WI38 (cell line): ENCODE data around the gene MIGA2.

Experiments
- H3K4me3 ChIP-seq: 2 replicates; pipeline ENCODE4 v1.5.1; 2011; ENCODE audit warnings: low read depth, mild to moderate bottlenecking, control low read depth, low read length
- CTCF ChIP-seq: IDR thresholded peaks from 2 replicates; pipeline ENCODE4 v1.5.1; 2012; ENCODE audit warnings: low read depth, mild to moderate bottlenecking, control low read depth, low read length

The MIGA2 gene

GRCh38 chr9:129105857-129106694, 69.7 kb downstream of the MIGA2 start:
- TF ChIP-seq CTCF, result no peak
- H3K4me3 ChIP-seq, result no peak overlapping the region

GRCh38 chr9:129107651-129108050, 71.2 kb downstream of the MIGA2 start:
- H3K4me3 ChIP-seq, result no peak overlapping the region
- no peak for TF ChIP-seq CTCF

- no peak overlapping the region for H3K4me3 ChIP-seq
- TF ChIP-seq CTCF, result no peak
Observed at GRCh38 chr9:129108083-129108804, 71.8 kb downstream of the MIGA2 start.

GRCh38 chr9:129108805-129109536, 72.5 kb downstream of the MIGA2 start:
- no peak overlapping the region; the same call in 1 of the 2 replicates for H3K4me3 ChIP-seq
- no peak for TF ChIP-seq CTCF

GRCh38 chr9:129109537-129109903, 73.1 kb downstream of the MIGA2 start:
- peak overlapping the region; percentile 88 for H3K4me3 ChIP-seq
- TF ChIP-seq CTCF, result no peak

GRCh38 chr9:129109952-129110739, 73.7 kb downstream of the MIGA2 start:
- peak overlapping the region; percentile 88 for H3K4me3 ChIP-seq
- no peak for TF ChIP-seq CTCF
